CD4-positive, alpha-beta memory T cell (primary cell): ENCODE results near the gene PPP1R3E. TPM values are rescaled to one million over a fixed set of nuclear protein-coding genes. Genes with fewer than 3 reads are reported as not detected.

Experiments used
- CTCF ChIA-PET: fragments of 350-600 bp; sonication (Branson Sonifier 250); formaldehyde crosslinking; loops from one replicate; lab custom pipeline; 2021; ENCODE audit warnings: inconsistent platforms; ENCODE audit not compliant: partially characterized antibody; lab: Charles Lee
- POLR2A ChIA-PET: fragments of 350-600 bp; sonication (Branson Sonifier 250); formaldehyde crosslinking; loops from one replicate; lab custom pipeline; 2021; ENCODE audit not compliant: partially characterized antibody; lab: Charles Lee
- DNase-seq, 5 donors: peaks; one replicate each; pipeline versions ENCODE4 v3.0.0 to v3.0.0-alpha.2; 2020 to 2022; ENCODE audit warnings: mixed read lengths in 1 of 5
- H3K27ac ChIP-seq: one replicate; pipeline ENCODE4 v1.7.0; 2013; ENCODE audit warnings: low read depth, low read length
- H3K27me3 ChIP-seq: 2 replicates; pipeline ENCODE4 v1.7.0; 2013; ENCODE audit warnings: mild to moderate bottlenecking, low read length, moderate library complexity; ENCODE audit not compliant: insufficient read depth
- H3K36me3 ChIP-seq: 2 replicates; pipeline ENCODE4 v1.7.0; 2013; ENCODE audit warnings: mild to moderate bottlenecking, low read length, moderate library complexity; ENCODE audit not compliant: insufficient read depth
- H3K4me1 ChIP-seq: 2 replicates; pipeline ENCODE4 v1.7.0; 2013; ENCODE audit warnings: mild to moderate bottlenecking, low read length, moderate library complexity; ENCODE audit not compliant: insufficient read depth
- H3K4me3 ChIP-seq, 2 donors: one replicate each; pipeline ENCODE4 v1.7.0; 2013; ENCODE audit warnings: low read length in 2 of 2, mild to moderate bottlenecking in 1 of 2
- H3K9me3 ChIP-seq, 2 donors: one replicate each; pipeline ENCODE4 v1.7.0; 2013; ENCODE audit warnings: low read length in 2 of 2, control low read depth in 1 of 2; ENCODE audit not compliant: control insufficient read depth in 1 of 2
- H3K27ac Mint-ChIP-seq, 7 donors: one replicate each; pipeline ENCODE4 v1.8.0; 2020 to 2021; ENCODE audit warnings: mixed read lengths in 7 of 7, mild to moderate bottlenecking in 6 of 7, inconsistent platforms in 3 of 7, moderate library complexity in 3 of 7
- H3K27me3 Mint-ChIP-seq, 2 donors: one replicate each; pipeline ENCODE4 v1.8.0; 2020 to 2021; ENCODE audit warnings: mixed read lengths in 2 of 2
- H3K36me3 Mint-ChIP-seq, 2 donors: one replicate each; pipeline ENCODE4 v1.8.0; 2020 to 2021; ENCODE audit warnings: mixed read lengths in 2 of 2, inconsistent platforms in 1 of 2, mild to moderate bottlenecking in 1 of 2
- H3K4me1 Mint-ChIP-seq, 4 donors: one replicate each; pipeline ENCODE4 v1.8.0; 2020 to 2021; ENCODE audit warnings: mixed read lengths in 4 of 4, mild to moderate bottlenecking in 1 of 4
- H3K4me3 Mint-ChIP-seq, 8 donors: one replicate each; pipeline ENCODE4 v1.8.0; 2020 to 2021; ENCODE audit warnings: mixed read lengths in 8 of 8, mild to moderate bottlenecking in 7 of 8, moderate library complexity in 6 of 8, inconsistent platforms in 3 of 8
- H3K9me3 Mint-ChIP-seq, 8 donors: one replicate each; pipeline ENCODE4 v1.8.0; 2020 to 2021; ENCODE audit warnings: mixed read lengths in 8 of 8, mild to moderate bottlenecking in 5 of 8, inconsistent platforms in 3 of 8, moderate library complexity in 1 of 8
- intact Hi-C: fragments of 100-400 bp; cut with micrococcal nuclease; formaldehyde crosslinking; loops from one replicate; pipeline ENCODE4 v1.15.1; 2023
- polyA plus RNA-seq, 2 donors: library from polyadenylated mRNA; unstranded; fragments of 300-500 nt; fragmentation: Illumina TruSeq; gene quantifications; one replicate each; pipeline ENCODE4 v1.2.3, GENCODE V29; 2021
- total RNA-seq, 2 experiments: library from RNA; stranded (reverse); gene quantifications; one replicate each; pipeline ENCODE4 v1.2.3, GENCODE V29; 2021

PPP1R3E gene
- total and polyA plus RNA-seq, 4 experiments from 2014 or later = 1.3 to 87.3 (median 42.6) TPM

DNA sequence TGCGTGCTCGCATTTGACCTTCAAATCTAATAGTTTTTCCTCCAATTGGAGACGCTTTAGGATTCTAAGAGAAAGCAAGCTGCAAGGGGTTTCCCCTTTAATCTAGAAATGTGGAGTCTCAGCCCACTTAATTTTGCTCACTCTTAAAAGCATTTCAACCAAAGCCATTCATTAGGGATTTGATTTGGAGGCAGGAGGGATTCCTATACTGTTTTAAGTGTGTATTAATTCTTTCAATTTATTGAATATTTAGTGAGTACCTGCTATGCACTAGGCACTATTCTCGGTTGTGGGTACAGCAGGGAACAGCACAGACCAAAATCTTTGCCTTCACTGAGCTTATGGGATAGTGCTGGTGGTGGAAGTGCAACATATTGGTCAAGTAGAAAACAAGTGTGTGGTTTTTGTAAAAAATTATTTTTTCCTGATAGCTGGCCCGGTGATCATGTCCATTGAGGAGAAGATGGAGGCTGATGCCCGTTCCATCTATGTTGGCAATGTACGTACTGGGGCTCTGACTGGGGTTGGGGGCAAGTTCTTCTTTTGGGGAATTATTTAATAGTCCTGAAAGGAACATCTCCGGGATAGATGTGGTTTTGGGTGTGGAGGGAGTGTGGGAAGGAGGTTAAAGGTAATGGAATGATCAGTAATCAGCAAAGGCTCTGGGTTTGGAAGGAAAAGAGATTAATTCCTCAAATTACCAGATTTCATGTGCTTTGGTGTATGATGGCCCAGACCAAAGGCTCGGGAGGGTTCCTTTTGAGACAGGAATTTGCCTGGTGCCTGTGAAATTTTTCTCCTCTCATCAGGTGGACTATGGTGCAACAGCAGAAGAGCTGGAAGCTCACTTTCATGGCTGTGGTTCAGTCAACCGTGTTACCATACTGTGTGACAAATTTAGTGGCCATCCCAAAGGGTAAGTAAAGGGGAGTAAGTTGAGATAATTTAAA lies 20.2 kb upstream of the PPP1R3E start:
- H3K27ac Mint-ChIP-seq = peak overlapping the region; percentile 89 to 96 (median 93)
- Histone ChIP-seq H3K27ac (peak overlapping the region; percentile 72), H3K27me3 (no peaks in the 10 kb centered on the region), H3K36me3 (peaks cover 18% of the 10 kb centered on the region), H3K4me1 (peaks cover 29% of the 10 kb centered on the region), H3K9me3 (no peaks in the 10 kb centered on the region), H3K4me3 (peak overlapping the region; percentile 63 to 98)
- no peak for DNase-seq
- H3K4me1 Mint-ChIP-seq = peaks cover 20 to 39% (median 28%) of the 10 kb centered on the region in 4 donors
- CTCF ChIA-PET = interaction anchor here (1.0 to 5.7 kb wide), 15 partner anchors 10 to 246 kb away, joined by 3 to 93 read pairs (median 5); partner anchors contain the start of genes ACIN1, C14orf119, CEBPE and HOMEZ
- H3K27me3 Mint-ChIP-seq = peaks cover 0 to 2% of the 10 kb centered on the region in 2 donors
- peak overlapping the region; percentile 90 to 92 (median 92) for H3K4me3 Mint-ChIP-seq
- POLR2A ChIA-PET = interaction anchor here (1.0 to 9.1 kb wide), 9 partner anchors 12 to 404 kb away, joined by 3 to 373 read pairs (median 19); partner anchors contain the start of genes ACIN1, BCL2L2, C14orf119 and HOMEZ
- H3K36me3 Mint-ChIP-seq = peaks cover 26 to 43% of the 10 kb centered on the region in 2 donors
- intact Hi-C loops = loop anchor here (10.0 kb wide), 1 partner anchor 728 kb away; the partner anchor contains the start of gene ABHD4
- H3K9me3 Mint-ChIP-seq = peaks cover 0 to 2% (median 0%) of the 10 kb centered on the region in 8 donors

DNA sequence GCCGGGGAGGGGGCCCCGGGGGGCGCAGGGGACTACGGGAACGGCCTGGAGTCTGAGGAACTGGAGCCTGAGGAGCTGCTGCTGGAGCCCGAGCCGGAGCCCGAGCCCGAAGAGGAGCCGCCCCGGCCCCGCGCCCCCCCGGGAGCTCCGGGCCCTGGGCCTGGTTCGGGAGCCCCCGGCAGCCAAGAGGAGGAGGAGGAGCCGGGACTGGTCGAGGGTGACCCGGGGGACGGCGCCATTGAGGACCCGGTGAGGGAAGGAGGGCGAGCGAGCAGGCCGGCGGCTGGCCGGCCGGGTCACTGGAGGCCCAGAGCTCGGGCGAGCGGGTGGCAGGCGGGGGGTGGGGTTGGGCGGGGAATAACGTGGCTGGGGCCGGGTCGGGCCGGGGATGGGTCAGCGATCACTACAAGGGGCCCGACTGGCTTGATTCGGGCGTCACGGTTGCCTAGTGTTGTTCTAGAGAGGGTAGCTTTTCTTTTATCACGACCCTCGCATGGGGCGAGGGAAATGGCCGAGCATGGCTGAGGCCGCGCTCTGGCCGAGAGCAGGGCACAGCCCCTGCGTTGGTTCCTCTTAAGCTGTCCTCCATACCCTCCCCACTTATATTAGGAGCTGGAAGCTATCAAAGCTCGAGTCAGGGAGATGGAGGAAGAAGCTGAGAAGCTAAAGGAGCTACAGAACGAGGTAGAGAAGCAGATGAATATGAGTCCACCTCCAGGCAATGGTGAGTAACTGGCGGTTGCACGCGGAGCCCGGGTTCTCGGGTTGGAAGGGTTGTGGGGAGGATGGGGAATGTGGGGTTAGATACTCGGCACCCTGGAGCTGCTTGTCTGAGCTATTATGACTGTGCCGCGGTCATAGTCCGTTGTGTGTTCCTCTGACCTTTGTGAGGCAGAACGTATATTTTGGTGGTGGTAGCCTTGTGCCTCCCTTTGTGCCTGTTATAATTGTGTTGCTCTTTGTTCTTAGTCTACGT lies 19.2 kb upstream of the PPP1R3E start:
- peak overlapping the region; percentile 90 to 92 (median 92) for H3K4me3 Mint-ChIP-seq
- intact Hi-C loops = loop anchor here (1.0 to 10.0 kb wide), 7 partner anchors 21 to 727 kb away; partner anchors contain the start of genes ABHD4, AP1G2, HOMEZ and NGDN
- H3K4me3 ChIP-seq = peak overlapping the region; percentile 63 to 98
- peaks cover 0 to 2% of the 10 kb centered on the region in 2 donors for H3K27me3 Mint-ChIP-seq
- peaks cover 18% of the 10 kb centered on the region for H3K36me3 ChIP-seq
- CTCF ChIA-PET = interaction anchor here (1.0 to 5.7 kb wide), 21 partner anchors 9 to 392 kb away, joined by 3 to 93 read pairs (median 5); partner anchors contain the start of genes ACIN1, C14orf119, CEBPE and HOMEZ
- peaks cover 29% of the 10 kb centered on the region for H3K4me1 ChIP-seq
- peak overlapping the region; percentile 72 for H3K27ac ChIP-seq
- H3K27ac Mint-ChIP-seq = peak overlapping the region; percentile 89 to 96 (median 93)
- H3K27me3 ChIP-seq = no peaks in the 10 kb centered on the region
- POLR2A ChIA-PET = interaction anchor here (0.9 to 9.1 kb wide), 26 partner anchors 11 to 1121 kb away, joined by 3 to 373 read pairs (median 5); partner anchors contain the start of genes ACIN1, AP1G2, BCL2L2 and C14orf119
- H3K4me1 Mint-ChIP-seq = peaks cover 20 to 37% (median 28%) of the 10 kb centered on the region in 4 donors
- H3K9me3 ChIP-seq = no peaks in the 10 kb centered on the region
- peaks cover 26 to 43% of the 10 kb centered on the region in 2 donors for H3K36me3 Mint-ChIP-seq
- H3K9me3 Mint-ChIP-seq = peaks cover 0 to 2% (median 0%) of the 10 kb centered on the region in 8 donors
- peak; percentile 25 to 74 (median 34) for DNase-seq

DNA sequence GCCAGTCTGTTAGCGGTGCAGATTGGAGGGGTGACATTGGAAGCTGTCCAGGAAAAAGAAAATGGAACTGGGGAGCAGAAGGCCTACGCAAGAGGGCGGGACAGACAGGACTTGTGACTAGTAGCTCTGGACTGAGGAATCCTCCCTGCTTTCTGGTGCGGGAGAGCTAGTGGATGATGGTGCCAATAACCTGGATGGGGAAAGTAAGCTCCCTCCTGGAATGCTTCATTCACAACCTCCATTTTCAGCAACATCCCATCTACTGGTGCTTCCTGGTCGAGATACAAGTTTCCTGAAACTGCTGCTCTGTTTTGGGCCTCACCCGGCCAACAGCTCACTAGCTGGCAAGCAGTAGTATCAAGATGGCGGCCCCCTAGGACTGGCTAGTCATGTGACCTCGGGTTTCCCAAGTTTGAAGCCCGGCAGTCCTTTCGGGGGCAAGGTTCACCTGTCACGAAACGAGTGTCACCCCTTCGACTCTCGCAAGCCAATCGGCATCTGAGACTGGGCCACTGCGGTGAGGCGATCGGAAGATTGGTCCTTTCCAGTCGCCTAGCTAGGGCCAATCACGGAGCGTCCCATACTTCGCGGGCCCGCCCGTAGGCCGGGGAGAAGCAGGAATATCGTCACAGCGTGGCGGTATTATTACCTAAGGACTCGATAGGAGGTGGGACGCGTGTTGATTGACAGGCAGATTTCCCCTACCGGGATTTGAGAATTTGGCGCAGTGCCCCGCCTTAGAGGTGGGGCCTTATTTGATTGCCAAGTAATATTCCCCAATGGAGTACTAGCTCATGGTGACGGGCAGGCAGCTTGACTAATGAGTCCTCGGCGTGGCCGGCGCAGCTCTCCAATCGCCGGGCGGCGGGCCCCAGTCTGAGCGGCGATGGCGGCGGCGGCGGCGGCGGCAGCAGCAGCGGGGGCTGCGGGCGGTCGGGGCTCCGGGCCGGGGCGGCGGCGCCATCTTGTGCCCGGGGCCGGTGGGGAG lies 18.2 kb upstream of the PPP1R3E start, which contains the start of gene PABPN1:
Gene PABPN1 (plus strand): TSS at position 874 of the 988 bp plus-strand sequence. CDS start 13 bp downstream, at position 887.
- Histone ChIP-seq H3K4me3 (peak within 1 kb of the TSS; percentile 73 to 98), H3K9me3 (no peaks in the 10 kb centered on the region), H3K36me3 (peaks cover 18% of the 10 kb centered on the region), H3K27me3 (no peaks in the 10 kb centered on the region), H3K27ac (peak within 1 kb of the TSS; percentile 89), H3K4me1 (peaks cover 29% of the 10 kb centered on the region)
- CTCF ChIA-PET = interaction anchor here (0.6 to 5.7 kb wide), 22 partner anchors 9 to 391 kb away, joined by 3 to 93 read pairs (median 4); partner anchors contain the start of genes HOMEZ and PPP1R3E
- Mint-ChIP-seq H3K9me3 (peaks cover 0 to 2% (median 0%) of the 10 kb centered on the region in 8 donors), H3K4me3 (peak within 1 kb of the TSS; percentile 91 to 94 (median 92)), H3K4me1 (peaks cover 18 to 37% (median 27%) of the 10 kb centered on the region in 4 donors), H3K36me3 (peaks cover 22 to 40% of the 10 kb centered on the region in 2 donors), H3K27ac (peak within 1 kb of the TSS; percentile 90 to 99 (median 98)), H3K27me3 (peaks cover 0 to 2% of the 10 kb centered on the region in 2 donors)
- peak; percentile 96 to 100 (median 99) for DNase-seq
- POLR2A ChIA-PET = interaction anchor here (0.8 to 9.1 kb wide), 31 partner anchors 9 to 1122 kb away, joined by 3 to 373 read pairs (median 5); partner anchors contain the start of genes ACIN1, AP1G2, BCL2L2 and C14orf119
- intact Hi-C loops = loop anchor here (1.0 to 10.0 kb wide), 7 partner anchors 20 to 726 kb away; partner anchors contain the start of genes ABHD4, AP1G2, HOMEZ and NGDN

DNA sequence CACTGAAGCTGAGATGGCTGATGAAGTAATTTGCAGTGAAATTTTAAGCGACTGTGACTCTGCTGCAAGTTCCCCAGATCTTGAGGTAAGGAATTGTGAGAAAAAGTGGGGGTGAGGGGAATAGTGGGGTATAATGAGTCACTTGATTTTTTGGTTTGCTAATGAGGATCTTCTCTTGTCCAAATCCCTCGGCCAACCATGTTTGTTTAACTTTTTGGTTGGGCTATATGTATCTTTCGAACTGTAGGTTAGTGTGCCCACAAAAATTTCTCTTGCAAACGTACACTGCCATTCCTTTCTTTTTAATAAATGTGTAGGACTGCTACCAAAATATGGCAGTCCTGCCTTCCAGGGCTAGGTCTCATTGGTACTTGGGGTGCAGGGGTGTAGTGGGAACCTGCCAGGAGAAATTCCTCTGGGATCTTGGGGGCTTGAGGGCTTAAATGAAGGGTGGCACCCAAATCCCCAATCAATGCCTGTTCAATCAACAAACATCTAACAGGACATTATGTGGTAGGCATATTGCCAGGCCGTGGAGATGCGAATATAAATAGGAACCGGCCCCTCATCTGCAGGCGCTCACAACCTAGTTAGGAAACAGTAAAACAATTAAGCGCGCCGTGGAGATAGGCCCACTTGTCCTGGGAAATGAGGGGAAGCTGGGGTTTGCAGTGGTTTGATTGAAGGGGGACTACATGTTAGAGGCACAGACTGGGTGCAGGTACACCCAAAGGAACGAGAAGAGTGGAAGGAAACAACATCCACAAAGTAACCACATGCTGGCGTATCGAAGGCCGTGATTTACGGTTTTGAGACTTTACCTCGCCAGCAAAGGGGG lies 17.3 kb upstream of the PPP1R3E start:
- H3K27me3 ChIP-seq = no peaks in the 10 kb centered on the region
- H3K9me3 ChIP-seq = no peaks in the 10 kb centered on the region
- H3K4me3 ChIP-seq = peak overlapping the region; percentile 4 to 73
- H3K4me3 Mint-ChIP-seq = peak overlapping the region; percentile 85 to 94 (median 90)
- H3K27me3 Mint-ChIP-seq = peaks cover 0 to 2% of the 10 kb centered on the region in 2 donors
- H3K36me3 ChIP-seq = peaks cover 14% of the 10 kb centered on the region
- H3K36me3 Mint-ChIP-seq = peaks cover 19 to 34% of the 10 kb centered on the region in 2 donors
- intact Hi-C loops = loop anchor here (10.0 kb wide), 1 partner anchor 725 kb away; the partner anchor contains the start of gene ABHD4
- peak overlapping the region; percentile 90 to 99 (median 98) for H3K27ac Mint-ChIP-seq
- ChIA-PET POLR2A (interaction anchor here (0.9 to 9.1 kb wide), 19 partner anchors 8 to 922 kb away, joined by 3 to 373 read pairs (median 7); partner anchors contain the start of genes ACIN1, BCL2L2, C14orf119 and HOMEZ), CTCF (interaction anchor here (0.9 to 5.7 kb wide), 12 partner anchors 9 to 251 kb away, joined by 3 to 93 read pairs (median 4); partner anchors contain the start of genes HOMEZ and PPP1R3E)
- H3K27ac ChIP-seq = peak overlapping the region; percentile 89
- peaks cover 0 to 2% (median 0%) of the 10 kb centered on the region in 8 donors for H3K9me3 Mint-ChIP-seq
- H3K4me1 ChIP-seq = peaks cover 29% of the 10 kb centered on the region
- DNase-seq = peak in 1 of 5 donors; percentile 50
- H3K4me1 Mint-ChIP-seq = peaks cover 18 to 37% (median 27%) of the 10 kb centered on the region in 4 donors

DNA sequence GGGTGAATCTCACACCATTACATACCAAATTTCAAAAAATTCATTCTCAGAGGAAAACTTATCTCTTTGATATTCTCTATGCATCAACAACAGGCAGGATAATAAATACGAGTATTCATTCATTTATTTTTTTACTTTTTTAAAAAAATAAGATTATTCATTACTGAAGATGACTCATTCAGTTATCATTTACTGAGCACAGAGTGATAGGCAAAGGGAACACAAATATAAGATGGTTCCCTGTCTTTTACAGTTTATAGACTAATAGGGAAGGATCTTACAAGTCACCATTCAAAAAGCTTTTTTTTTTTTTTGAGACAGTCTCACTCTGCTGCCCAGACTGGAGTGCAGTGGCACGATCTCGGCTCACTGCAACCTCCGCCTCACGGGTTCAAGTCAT lies 13.6 kb upstream of the PPP1R3E start:
- Mint-ChIP-seq H3K9me3 (peaks cover 0 to 2% (median 0%) of the 10 kb centered on the region in 8 donors), H3K27me3 (peaks cover 0 to 2% of the 10 kb centered on the region in 2 donors), H3K36me3 (peaks cover 0 to 3% of the 10 kb centered on the region in 2 donors), H3K27ac (no peak overlapping the region), H3K4me1 (peaks cover 7 to 20% (median 12%) of the 10 kb centered on the region in 4 donors), H3K4me3 (no peak overlapping the region)
- no peak overlapping the region for H3K27ac ChIP-seq
- no peak overlapping the region for H3K4me3 ChIP-seq
- peaks cover 10% of the 10 kb centered on the region for H3K4me1 ChIP-seq
- no peaks in the 10 kb centered on the region for H3K27me3 ChIP-seq
- ChIA-PET POLR2A (interaction anchor here (9.1 kb wide), 1 partner anchor 11 kb away, joined by 373 read pairs; the partner anchor contains the start of genes BCL2L2 and PPP1R3E), CTCF (interaction anchor here (0.7 to 0.9 kb wide), 2 partner anchors 11 to 509 kb away, joined by 3 read pairs; no protein-coding TSS in a partner anchor)
- H3K36me3 ChIP-seq = no peaks in the 10 kb centered on the region
- DNase-seq = no peak
- intact Hi-C loops = no loop called here
- H3K9me3 ChIP-seq = no peaks in the 10 kb centered on the region
